HEK293 (cell line): ENCODE data around the gene UNG.

Experiments used
- CTCF ChIA-PET: fragments of 350-600 bp; formaldehyde crosslinking; extraction: SDS; loops from one replicate; lab custom pipeline; 2021; ENCODE audit warnings: antibody characterized with exemption; lab: Yijun Ruan, JAX
- POLR2A ChIA-PET: fragments of 300-600 bp; formaldehyde crosslinking; extraction: SDS; loops from one replicate; lab custom pipeline; 2020; ENCODE audit warnings: antibody characterized with exemption, inconsistent platforms; lab: Yijun Ruan, JAX
- H3K27ac ChIP-seq: fragments of 200-500 bp; sonication (Bioruptor generic); 2 replicates; pipeline ENCODE4 v1.5.1; 2014; ENCODE audit warnings: low read depth, low read length, control low read depth, inconsistent platforms; ENCODE audit errors: extremely low read depth
- H3K36me3 ChIP-seq, 2 experiments: fragments of 200-500 bp in 1 of 2; sonication (Bioruptor generic) in 1 of 2; 1 replicate in 1 of 2; 2 replicates in 1 of 2; pipeline ENCODE4 v1.5.1; 2014 to 2017; ENCODE audit warnings: inconsistent platforms in 2 of 2, low read length in 2 of 2; ENCODE audit not compliant: control insufficient read depth in 2 of 2, insufficient read depth in 1 of 2
- H3K4me1 ChIP-seq: fragments of 200-500 bp; sonication (Bioruptor generic); 2 replicates; pipeline ENCODE4 v1.5.1; 2014; ENCODE audit warnings: mild to moderate bottlenecking, low read length, inconsistent platforms; ENCODE audit not compliant: control insufficient read depth, insufficient read depth
- H3K4me3 ChIP-seq: 2 replicates; pipeline ENCODE4 v1.5.1; 2011; ENCODE audit warnings: low read depth, mild to moderate bottlenecking, control low read depth, low read length, moderate library complexity
- H3K9me3 ChIP-seq: fragments of 200-500 bp; sonication (Bioruptor generic); 2 replicates; pipeline ENCODE4 v1.5.1; 2014; ENCODE audit warnings: low read depth, low read length, inconsistent platforms; ENCODE audit not compliant: control insufficient read depth, insufficient read depth
- ATF2 ChIP-seq: fragments of 450-650 bp; formaldehyde crosslinking; IDR thresholded peaks from 2 replicates; pipeline ENCODE4 v1.5.1; 2016; ENCODE audit warnings: missing biosample characterization, missing genetic modification characterization, low read depth
- GLIS2 ChIP-seq: fragments of 450-650 bp; formaldehyde crosslinking; IDR thresholded peaks from 2 replicates; pipeline ENCODE4 v1.5.1; 2016; ENCODE audit warnings: missing biosample characterization, missing genetic modification characterization
- KLF1 ChIP-seq: fragments of 450-650 bp; formaldehyde crosslinking; IDR thresholded peaks from 2 replicates; pipeline ENCODE4 v1.5.1; 2016; ENCODE audit warnings: missing biosample characterization, missing genetic modification characterization
- KLF10 ChIP-seq: fragments of 450-650 bp; IDR thresholded peaks from 2 replicates; pipeline ENCODE4 v1.5.1; 2018; ENCODE audit warnings: missing biosample characterization, mild to moderate bottlenecking, missing genetic modification characterization
- KLF8 ChIP-seq: fragments of 450-650 bp; formaldehyde crosslinking; IDR thresholded peaks from 2 replicates; pipeline ENCODE4 v1.5.1; 2016; ENCODE audit warnings: missing biosample characterization, missing genetic modification characterization
- MZF1 ChIP-seq: fragments of 450-650 bp; formaldehyde crosslinking; IDR thresholded peaks from 2 replicates; pipeline ENCODE4 v1.5.1; 2017; ENCODE audit warnings: missing biosample characterization, missing genetic modification characterization, borderline replicate concordance
- PRDM6 ChIP-seq: fragments of 450-650 bp; formaldehyde crosslinking; IDR thresholded peaks from 2 replicates; pipeline ENCODE4 v1.5.1; 2017; ENCODE audit warnings: missing biosample characterization, missing genetic modification characterization
- REST ChIP-seq: fragments of 450-650 bp; formaldehyde crosslinking; IDR thresholded peaks from 2 replicates; pipeline ENCODE4 v1.5.1; 2016; ENCODE audit warnings: missing biosample characterization, missing genetic modification characterization
- ZFHX2 ChIP-seq: fragments of 450-650 bp; formaldehyde crosslinking; conservative IDR thresholded peaks from 2 replicates; pipeline ENCODE4 v1.5.1; 2016; ENCODE audit warnings: missing biosample characterization, missing genetic modification characterization
- ZNF214 ChIP-seq: fragments of 450-650 bp; formaldehyde crosslinking; IDR thresholded peaks from 2 replicates; pipeline ENCODE4 v1.5.1; 2017; ENCODE audit warnings: missing biosample characterization, mild to moderate bottlenecking, missing genetic modification characterization, borderline replicate concordance
- ZNF366 ChIP-seq: fragments of 450-650 bp; formaldehyde crosslinking; conservative IDR thresholded peaks from 2 replicates; pipeline ENCODE4 v1.5.1; 2016; ENCODE audit warnings: missing biosample characterization, missing genetic modification characterization
- ZNF473 ChIP-seq: fragments of 450-650 bp; formaldehyde crosslinking; IDR thresholded peaks from 2 replicates; pipeline ENCODE4 v1.5.1; 2017; ENCODE audit warnings: missing biosample characterization, missing genetic modification characterization
- ZNF48 ChIP-seq: fragments of 450-650 bp; formaldehyde crosslinking; IDR thresholded peaks from 2 replicates; pipeline ENCODE4 v1.5.1; 2016; ENCODE audit warnings: missing biosample characterization, missing genetic modification characterization
- ZNF558 ChIP-seq: fragments of 450-650 bp; formaldehyde crosslinking; IDR thresholded peaks from 2 replicates; pipeline ENCODE4 v1.5.1; 2016; ENCODE audit warnings: missing biosample characterization, missing genetic modification characterization
- ZNF600 ChIP-seq: fragments of 450-650 bp; formaldehyde crosslinking; IDR thresholded peaks from 2 replicates; pipeline ENCODE4 v1.5.1; 2016; ENCODE audit warnings: missing biosample characterization, missing genetic modification characterization
- ZNF664 ChIP-seq: fragments of 450-650 bp; formaldehyde crosslinking; IDR thresholded peaks from 2 replicates; pipeline ENCODE4 v1.5.1; 2016; ENCODE audit warnings: missing biosample characterization, missing genetic modification characterization
- ZNF704 ChIP-seq: fragments of 450-650 bp; formaldehyde crosslinking; IDR thresholded peaks from 2 replicates; pipeline ENCODE4 v1.5.1; 2016; ENCODE audit warnings: missing biosample characterization, missing genetic modification characterization

UNG gene

GRCh38 chr12:109054520-109054919, 42.9 kb upstream of the UNG start:
- Histone ChIP-seq H3K27ac (no peak overlapping the region), H3K4me3 (no peak overlapping the region), H3K36me3 (peaks cover 22 to 38% of the 10 kb centered on the region in 2 experiments), H3K9me3 (no peaks in the 10 kb centered on the region), H3K4me1 (peaks cover 3% of the 10 kb centered on the region; the same call in 1 of the 2 replicates)
- ChIA-PET CTCF (interaction anchor here (0.6 kb wide), 1 partner anchor 91 kb away, joined by 3 read pairs; no protein-coding TSS in a partner anchor), POLR2A (interaction anchor here (0.6 kb wide), 1 partner anchor 266 kb away, joined by 6 read pairs; no protein-coding TSS in a partner anchor)
- TF ChIP-seq REST (tag by site-specific recombination), result no peak
- no peak for TF ChIP-seq ZNF473
- no peak for TF ChIP-seq ZNF214 (tag by site-specific recombination)
- no peak for TF ChIP-seq KLF8 (tag by site-specific recombination)
- no peak for TF ChIP-seq ZFHX2 (tag by site-specific recombination)

- TF ChIP-seq ZNF558 (no peak), ZNF366 (no peak), ATF2 (tag by site-specific recombination) (peak; percentile 30; the same call in 1 of the 2 replicates), KLF10 (no peak), GLIS2 (no peak), ZNF664 (tag by site-specific recombination) (no peak), MZF1 (tag by site-specific recombination) (no peak), PRDM6 (no peak)
- CTCF ChIA-PET, result no interaction called here
These were observed 40.5 kb upstream of the UNG start for GRCh38 chr12:109056891-109057290.

GRCh38 chr12:109057376-109057775, 40.0 kb upstream of the UNG start:
- ChIA-PET CTCF (interaction anchor here (0.6 kb wide), 1 partner anchor 20 kb away, joined by 3 read pairs; no protein-coding TSS in a partner anchor), POLR2A (no interaction called here)
- Histone ChIP-seq H3K9me3 (no peaks in the 10 kb centered on the region), H3K27ac (no peak overlapping the region), H3K4me3 (no peak overlapping the region), H3K4me1 (peaks cover 3% of the 10 kb centered on the region; the same call in 1 of the 2 replicates), H3K36me3 (peaks cover 23 to 48% of the 10 kb centered on the region in 2 experiments)
- TF ChIP-seq ZNF600 (tag by site-specific recombination) (no peak), ZNF48 (tag by site-specific recombination) (no peak), ZNF366 (no peak), ZNF704 (tag by site-specific recombination) (no peak), KLF1 (tag by site-specific recombination) (no peak)

More at GRCh38 chr12:109056891-109057290, 40.5 kb upstream of the UNG start:
- Histone ChIP-seq H3K27ac (no peak overlapping the region), H3K9me3 (no peaks in the 10 kb centered on the region), H3K4me3 (no peak overlapping the region), H3K4me1 (peaks cover 3% of the 10 kb centered on the region; the same call in 1 of the 2 replicates), H3K36me3 (peaks cover 23 to 48% of the 10 kb centered on the region in 2 experiments)
- POLR2A ChIA-PET, result no interaction called here
